H1 (cell line): ENCODE results near the gene IKZF2. TPM values are rescaled to one million over a fixed set of nuclear protein-coding genes. Genes with fewer than 3 reads are reported as not detected.

Experiments used
- BACH1 ChIP-seq: IDR thresholded peaks from 2 replicates; pipeline ENCODE4 v1.6.1; 2012; ENCODE audit warnings: low read length, improper control_type of control experiment
- CBX8 ChIP-seq: fragments of 300-800, 300-1000 bp; sonication (generic); IDR thresholded peaks from 2 replicates; pipeline ENCODE4 v1.7.1; 2016; ENCODE audit warnings: low read depth, low read length, borderline replicate concordance
- CEBPB ChIP-seq: IDR thresholded peaks from 2 replicates; pipeline ENCODE4 v1.6.1; 2012; ENCODE audit warnings: low read depth, low read length
- CTBP2 ChIP-seq: IDR thresholded peaks from 2 replicates; pipeline ENCODE4 v1.7.0; 2011; ENCODE audit warnings: borderline replicate concordance, mild to moderate bottlenecking, moderate library complexity, mixed read lengths, low read length; ENCODE audit not compliant: insufficient read depth, insufficient read length
- EP300 ChIP-seq, 2 experiments: IDR thresholded peaks; 1 replicate in 1 of 2; 2 replicates in 1 of 2; pipeline ENCODE4 v1.6.1; 2011 to 2012; ENCODE audit warnings: low read depth in 2 of 2, low read length in 2 of 2, mild to moderate bottlenecking in 2 of 2, borderline replicate concordance in 1 of 2, inconsistent platforms in 1 of 2, moderate library complexity in 1 of 2
- GABPA ChIP-seq: IDR thresholded peaks from 2 replicates; pipeline ENCODE4 v1.6.1; 2011; ENCODE audit warnings: mild to moderate bottlenecking, low read length, moderate library complexity, borderline replicate concordance; ENCODE audit not compliant: insufficient read depth
- JUN ChIP-seq: IDR thresholded peaks from 2 replicates; pipeline ENCODE4 v1.6.1; 2011; ENCODE audit warnings: low read depth, mild to moderate bottlenecking, improper control_type of control experiment, low read length
- KDM5A ChIP-seq: fragments of 200-600 bp; IDR thresholded peaks from 2 replicates; pipeline ENCODE4 v1.7.1; 2012; ENCODE audit warnings: mild to moderate bottlenecking, low read length, inconsistent platforms, mixed read lengths
- RBBP5 ChIP-seq: IDR thresholded peaks from 2 replicates; pipeline ENCODE4 v1.7.1; 2012; ENCODE audit warnings: low read depth, mild to moderate bottlenecking, inconsistent platforms, low read length, moderate library complexity, borderline replicate concordance
- SAP30 ChIP-seq: fragments of 300-600 bp; sonication (generic); IDR thresholded peaks from 2 replicates; pipeline ENCODE4 v1.7.1; 2012; ENCODE audit warnings: low read length, moderate library complexity, mild to moderate bottlenecking, inconsistent platforms; ENCODE audit not compliant: insufficient read depth, insufficient replicate concordance
- SRF ChIP-seq: IDR thresholded peaks from 2 replicates; pipeline ENCODE4 v1.6.1; 2011; ENCODE audit warnings: mild to moderate bottlenecking, low read depth, low read length, moderate library complexity
- polyA plus RNA-seq, 7 experiments: library from polyadenylated mRNA; depleted of rRNA in 3 of 7; stranded (reverse) in 5 of 7; unstranded in 2 of 7; fragments of >200 nt in 5 of 7; fragments of 200-250 nt in 2 of 7; gene quantifications; 1 replicate in 5 of 7; 2 replicates in 1 of 7; 4 replicates in 1 of 7; pipeline versions ENCODE4 v1.2.1 to v1.2.3, GENCODE V29; 2011 to 2013; ENCODE audit warnings: missing spikeins in 2 of 7, mixed read lengths in 2 of 7
- total RNA-seq: library from RNA; stranded (reverse); fragmentation: NEBNext Ultra II Directional; extraction: Animal tissue kit (Norgen Biotek cat#: 25700); gene quantifications from 2 replicates; pipeline ENCODE4 v1.2.1, GENCODE V29; 2021
- TF ChIP-seq, protein P1 (sequence below): fragments of 300-600 bp; sonication (generic); IDR thresholded peaks from 2 replicates; pipeline ENCODE4 v1.7.1; 2012; ENCODE audit warnings: low read length, moderate library complexity, mild to moderate bottlenecking, inconsistent platforms; ENCODE audit not compliant: insufficient replicate concordance

Gene IKZF2
- total and polyA plus RNA-seq, 2 of the 8 experiments (the other 6 are each of a cell fraction or from before 2014, with no cell fraction given) = 1.7 to 4.4 TPM

- TF ChIP-seq, protein P1, sequence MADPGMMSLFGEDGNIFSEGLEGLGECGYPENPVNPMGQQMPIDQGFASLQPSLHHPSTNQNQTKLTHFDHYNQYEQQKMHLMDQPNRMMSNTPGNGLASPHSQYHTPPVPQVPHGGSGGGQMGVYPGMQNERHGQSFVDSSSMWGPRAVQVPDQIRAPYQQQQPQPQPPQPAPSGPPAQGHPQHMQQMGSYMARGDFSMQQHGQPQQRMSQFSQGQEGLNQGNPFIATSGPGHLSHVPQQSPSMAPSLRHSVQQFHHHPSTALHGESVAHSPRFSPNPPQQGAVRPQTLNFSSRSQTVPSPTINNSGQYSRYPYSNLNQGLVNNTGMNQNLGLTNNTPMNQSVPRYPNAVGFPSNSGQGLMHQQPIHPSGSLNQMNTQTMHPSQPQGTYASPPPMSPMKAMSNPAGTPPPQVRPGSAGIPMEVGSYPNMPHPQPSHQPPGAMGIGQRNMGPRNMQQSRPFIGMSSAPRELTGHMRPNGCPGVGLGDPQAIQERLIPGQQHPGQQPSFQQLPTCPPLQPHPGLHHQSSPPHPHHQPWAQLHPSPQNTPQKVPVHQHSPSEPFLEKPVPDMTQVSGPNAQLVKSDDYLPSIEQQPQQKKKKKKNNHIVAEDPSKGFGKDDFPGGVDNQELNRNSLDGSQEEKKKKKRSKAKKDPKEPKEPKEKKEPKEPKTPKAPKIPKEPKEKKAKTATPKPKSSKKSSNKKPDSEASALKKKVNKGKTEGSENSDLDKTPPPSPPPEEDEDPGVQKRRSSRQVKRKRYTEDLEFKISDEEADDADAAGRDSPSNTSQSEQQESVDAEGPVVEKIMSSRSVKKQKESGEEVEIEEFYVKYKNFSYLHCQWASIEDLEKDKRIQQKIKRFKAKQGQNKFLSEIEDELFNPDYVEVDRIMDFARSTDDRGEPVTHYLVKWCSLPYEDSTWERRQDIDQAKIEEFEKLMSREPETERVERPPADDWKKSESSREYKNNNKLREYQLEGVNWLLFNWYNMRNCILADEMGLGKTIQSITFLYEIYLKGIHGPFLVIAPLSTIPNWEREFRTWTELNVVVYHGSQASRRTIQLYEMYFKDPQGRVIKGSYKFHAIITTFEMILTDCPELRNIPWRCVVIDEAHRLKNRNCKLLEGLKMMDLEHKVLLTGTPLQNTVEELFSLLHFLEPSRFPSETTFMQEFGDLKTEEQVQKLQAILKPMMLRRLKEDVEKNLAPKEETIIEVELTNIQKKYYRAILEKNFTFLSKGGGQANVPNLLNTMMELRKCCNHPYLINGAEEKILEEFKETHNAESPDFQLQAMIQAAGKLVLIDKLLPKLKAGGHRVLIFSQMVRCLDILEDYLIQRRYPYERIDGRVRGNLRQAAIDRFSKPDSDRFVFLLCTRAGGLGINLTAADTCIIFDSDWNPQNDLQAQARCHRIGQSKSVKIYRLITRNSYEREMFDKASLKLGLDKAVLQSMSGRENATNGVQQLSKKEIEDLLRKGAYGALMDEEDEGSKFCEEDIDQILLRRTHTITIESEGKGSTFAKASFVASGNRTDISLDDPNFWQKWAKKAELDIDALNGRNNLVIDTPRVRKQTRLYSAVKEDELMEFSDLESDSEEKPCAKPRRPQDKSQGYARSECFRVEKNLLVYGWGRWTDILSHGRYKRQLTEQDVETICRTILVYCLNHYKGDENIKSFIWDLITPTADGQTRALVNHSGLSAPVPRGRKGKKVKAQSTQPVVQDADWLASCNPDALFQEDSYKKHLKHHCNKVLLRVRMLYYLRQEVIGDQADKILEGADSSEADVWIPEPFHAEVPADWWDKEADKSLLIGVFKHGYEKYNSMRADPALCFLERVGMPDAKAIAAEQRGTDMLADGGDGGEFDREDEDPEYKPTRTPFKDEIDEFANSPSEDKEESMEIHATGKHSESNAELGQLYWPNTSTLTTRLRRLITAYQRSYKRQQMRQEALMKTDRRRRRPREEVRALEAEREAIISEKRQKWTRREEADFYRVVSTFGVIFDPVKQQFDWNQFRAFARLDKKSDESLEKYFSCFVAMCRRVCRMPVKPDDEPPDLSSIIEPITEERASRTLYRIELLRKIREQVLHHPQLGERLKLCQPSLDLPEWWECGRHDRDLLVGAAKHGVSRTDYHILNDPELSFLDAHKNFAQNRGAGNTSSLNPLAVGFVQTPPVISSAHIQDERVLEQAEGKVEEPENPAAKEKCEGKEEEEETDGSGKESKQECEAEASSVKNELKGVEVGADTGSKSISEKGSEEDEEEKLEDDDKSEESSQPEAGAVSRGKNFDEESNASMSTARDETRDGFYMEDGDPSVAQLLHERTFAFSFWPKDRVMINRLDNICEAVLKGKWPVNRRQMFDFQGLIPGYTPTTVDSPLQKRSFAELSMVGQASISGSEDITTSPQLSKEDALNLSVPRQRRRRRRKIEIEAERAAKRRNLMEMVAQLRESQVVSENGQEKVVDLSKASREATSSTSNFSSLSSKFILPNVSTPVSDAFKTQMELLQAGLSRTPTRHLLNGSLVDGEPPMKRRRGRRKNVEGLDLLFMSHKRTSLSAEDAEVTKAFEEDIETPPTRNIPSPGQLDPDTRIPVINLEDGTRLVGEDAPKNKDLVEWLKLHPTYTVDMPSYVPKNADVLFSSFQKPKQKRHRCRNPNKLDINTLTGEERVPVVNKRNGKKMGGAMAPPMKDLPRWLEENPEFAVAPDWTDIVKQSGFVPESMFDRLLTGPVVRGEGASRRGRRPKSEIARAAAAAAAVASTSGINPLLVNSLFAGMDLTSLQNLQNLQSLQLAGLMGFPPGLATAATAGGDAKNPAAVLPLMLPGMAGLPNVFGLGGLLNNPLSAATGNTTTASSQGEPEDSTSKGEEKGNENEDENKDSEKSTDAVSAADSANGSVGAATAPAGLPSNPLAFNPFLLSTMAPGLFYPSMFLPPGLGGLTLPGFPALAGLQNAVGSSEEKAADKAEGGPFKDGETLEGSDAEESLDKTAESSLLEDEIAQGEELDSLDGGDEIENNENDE = no peak
- no peak for TF ChIP-seq EP300 (IDR thresholded peaks at IDR 0.05; ENCODE audit: borderline replicate concordance in 1 of 2, low read depth in 2 of 2, low read length in 2 of 2)
- no peak for TF ChIP-seq GABPA
- TF ChIP-seq BACH1 = no peak
- no peak for TF ChIP-seq CEBPB
- TF ChIP-seq SRF = no peak
- no peak for TF ChIP-seq RBBP5
- no peak for TF ChIP-seq SAP30
- TF ChIP-seq CBX8 = no peak
- no peak for TF ChIP-seq KDM5A
- no peak for TF ChIP-seq JUN
- no peak for TF ChIP-seq CTBP2
Observed at GRCh38 chr2:212994976-212995375, 156.4 kb downstream of the IKZF2 start (continued).
